Measurements from ENCODE around the gene SLC16A2.

The SLC16A2 gene

DNA sequence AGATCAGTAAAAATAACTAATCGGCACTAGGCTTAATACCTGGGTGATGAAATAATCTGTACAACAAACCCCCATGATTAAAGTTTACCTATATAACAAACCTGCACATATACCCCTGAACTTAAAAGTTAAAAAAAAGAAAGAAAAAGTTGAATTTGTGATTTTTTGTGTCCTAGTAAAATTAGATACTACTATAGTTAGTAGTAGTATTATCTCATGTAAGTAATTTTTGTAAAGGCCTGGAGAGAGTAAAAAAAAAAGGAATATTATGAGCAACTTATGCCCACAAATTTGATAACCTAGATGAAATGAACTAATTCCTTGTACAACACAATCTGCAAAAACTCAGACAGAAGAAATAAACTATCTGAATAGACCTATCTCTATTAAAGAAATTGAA lies 25.7 kb upstream of the SLC16A2 start:
- DNase-seq (ENCODE audit: low spot score): no peak
- TF ChIP-seq, protein P1, sequence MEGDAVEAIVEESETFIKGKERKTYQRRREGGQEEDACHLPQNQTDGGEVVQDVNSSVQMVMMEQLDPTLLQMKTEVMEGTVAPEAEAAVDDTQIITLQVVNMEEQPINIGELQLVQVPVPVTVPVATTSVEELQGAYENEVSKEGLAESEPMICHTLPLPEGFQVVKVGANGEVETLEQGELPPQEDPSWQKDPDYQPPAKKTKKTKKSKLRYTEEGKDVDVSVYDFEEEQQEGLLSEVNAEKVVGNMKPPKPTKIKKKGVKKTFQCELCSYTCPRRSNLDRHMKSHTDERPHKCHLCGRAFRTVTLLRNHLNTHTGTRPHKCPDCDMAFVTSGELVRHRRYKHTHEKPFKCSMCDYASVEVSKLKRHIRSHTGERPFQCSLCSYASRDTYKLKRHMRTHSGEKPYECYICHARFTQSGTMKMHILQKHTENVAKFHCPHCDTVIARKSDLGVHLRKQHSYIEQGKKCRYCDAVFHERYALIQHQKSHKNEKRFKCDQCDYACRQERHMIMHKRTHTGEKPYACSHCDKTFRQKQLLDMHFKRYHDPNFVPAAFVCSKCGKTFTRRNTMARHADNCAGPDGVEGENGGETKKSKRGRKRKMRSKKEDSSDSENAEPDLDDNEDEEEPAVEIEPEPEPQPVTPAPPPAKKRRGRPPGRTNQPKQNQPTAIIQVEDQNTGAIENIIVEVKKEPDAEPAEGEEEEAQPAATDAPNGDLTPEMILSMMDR (IDR thresholded peaks at IDR 0.05; ENCODE audit: borderline replicate concordance, control extremely low read depth, extremely low read depth, insufficient read depth, missing control alignments): no peak
- in situ Hi-C loops (cut with MboI; ENCODE audit: low sequenced_read_pairs, unreplicated experiment): loop anchor here (25.0 kb wide), 1 partner anchor 142 kb away; no protein-coding TSS in a partner anchor

DNA sequence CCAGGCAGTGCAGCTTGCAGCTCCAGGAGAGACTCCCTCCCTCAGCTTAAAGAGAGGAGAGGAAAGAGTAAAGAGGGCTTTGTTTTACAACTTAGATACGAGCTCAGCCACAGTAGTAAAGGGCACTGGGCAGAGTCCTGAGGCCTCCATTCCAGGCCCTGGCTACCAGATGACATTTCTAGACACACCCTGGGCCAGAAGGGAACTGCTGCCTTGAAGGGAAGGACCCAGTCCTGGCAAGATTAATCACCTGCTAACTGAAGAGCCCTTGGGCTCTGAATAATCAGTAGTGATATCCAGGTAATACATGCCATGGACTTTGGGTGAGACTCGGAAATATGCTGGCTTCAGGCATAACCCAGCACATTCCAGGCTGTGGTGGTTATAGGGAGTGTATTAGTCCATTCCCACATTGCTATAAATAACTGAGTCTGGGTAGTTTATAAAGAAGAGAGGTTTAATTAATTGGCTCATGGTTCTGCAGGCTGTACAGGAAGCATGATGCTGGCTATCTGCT lies 15.3 kb upstream of the SLC16A2 start:
- TF ChIP-seq, protein P1 (IDR thresholded peaks at IDR 0.05; ENCODE audit: borderline replicate concordance, control extremely low read depth, extremely low read depth, insufficient read depth, missing control alignments): no peak
- DNase-seq (ENCODE audit: low spot score): no peak
- in situ Hi-C loops (cut with MboI; ENCODE audit: low sequenced_read_pairs, unreplicated experiment): no loop called here

DNA sequence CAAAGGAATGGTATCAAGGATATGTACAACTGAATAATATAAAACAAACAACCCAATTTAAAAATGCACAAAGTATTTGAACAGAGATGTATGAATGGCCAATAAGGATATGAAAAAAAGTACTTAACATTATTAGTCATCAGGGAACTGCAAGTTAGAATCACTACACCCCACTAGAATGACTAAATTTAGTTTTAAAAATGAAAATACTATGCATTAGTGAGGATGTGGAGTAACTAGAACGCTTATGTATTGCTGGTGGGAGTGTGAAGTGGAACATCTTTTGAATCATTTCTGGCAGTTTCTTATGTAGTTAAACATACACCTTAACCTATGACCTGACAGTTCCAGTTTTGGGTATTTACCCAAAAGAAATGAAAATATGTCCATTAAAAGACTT lies 13.0 kb upstream of the SLC16A2 start:
- TF ChIP-seq, protein P1 (IDR thresholded peaks at IDR 0.05; ENCODE audit: borderline replicate concordance, control extremely low read depth, extremely low read depth, insufficient read depth, missing control alignments): no peak
- in situ Hi-C loops (cut with MboI; ENCODE audit: low sequenced_read_pairs, unreplicated experiment): no loop called here
- DNase-seq (ENCODE audit: low spot score): no peak

DNA sequence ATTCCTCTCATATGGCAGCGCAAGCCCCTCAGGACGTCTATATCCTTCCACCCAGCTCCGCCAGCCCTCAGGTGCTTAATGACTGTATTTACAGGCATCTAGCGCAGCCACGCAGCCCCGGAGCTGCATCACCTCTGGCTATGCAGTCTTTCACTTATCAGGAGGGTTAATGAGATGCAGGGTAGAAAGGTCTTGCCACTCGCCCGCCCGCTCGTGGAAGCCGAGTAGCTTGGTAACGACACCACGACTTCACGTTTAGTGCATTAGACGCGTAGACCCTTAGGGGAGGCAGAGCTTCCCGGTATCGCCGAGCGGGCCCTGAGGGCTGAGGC lies 1.5 kb upstream of the SLC16A2 start:
- no peak for DNase-seq (ENCODE audit: low spot score)
- TF ChIP-seq, protein P1 (IDR thresholded peaks at IDR 0.05; ENCODE audit: borderline replicate concordance, control extremely low read depth, extremely low read depth, insufficient read depth, missing control alignments): no peak
- in situ Hi-C loops (cut with MboI; ENCODE audit: low sequenced_read_pairs, unreplicated experiment): no loop called here

DNA sequence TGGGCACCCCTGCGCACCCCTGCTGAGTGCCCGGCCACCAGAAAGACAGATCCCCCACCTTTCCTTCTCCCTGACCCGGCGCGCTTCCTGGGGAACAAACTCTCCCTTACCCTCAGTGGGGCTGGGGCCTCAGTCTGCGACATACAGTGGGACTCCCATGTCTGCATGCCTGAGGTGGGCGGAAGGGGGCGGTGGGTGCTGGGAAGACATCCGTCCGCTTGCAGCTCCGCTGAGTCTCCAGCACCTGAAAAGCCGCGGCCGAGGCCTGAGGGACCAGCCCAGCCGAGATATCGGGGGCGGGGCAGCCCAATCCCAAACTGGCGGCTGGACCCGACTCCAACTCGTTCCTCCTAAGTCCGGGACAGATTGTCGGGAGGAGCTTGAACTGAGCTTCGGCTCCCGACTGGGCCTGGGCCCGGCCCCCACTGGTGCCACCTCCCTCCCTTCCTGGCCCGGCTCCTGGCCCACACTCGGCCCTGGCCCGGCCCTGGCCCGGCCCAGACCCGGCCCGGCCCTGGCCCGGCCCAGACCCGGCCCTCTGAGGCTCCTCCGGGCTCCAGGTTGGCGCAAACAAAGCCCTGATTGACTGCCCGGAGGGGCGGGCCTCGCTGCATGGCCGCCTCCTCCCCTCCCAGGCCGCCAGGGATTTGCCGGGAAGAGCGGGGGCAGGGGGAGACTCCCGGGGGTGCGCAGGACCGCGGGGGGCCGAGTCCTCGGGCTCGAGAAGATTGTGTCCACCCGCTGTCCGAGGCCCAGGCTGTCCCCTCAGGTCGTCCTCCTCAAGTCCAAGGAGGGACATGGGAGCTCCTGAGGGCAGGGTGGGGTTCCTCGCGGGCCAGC lies 877 bp upstream of the SLC16A2 start:
- in situ Hi-C loops (cut with MboI; ENCODE audit: low sequenced_read_pairs, unreplicated experiment): no loop called here
- TF ChIP-seq, protein P1 (IDR thresholded peaks at IDR 0.05; ENCODE audit: borderline replicate concordance, control extremely low read depth, extremely low read depth, insufficient read depth, missing control alignments): no peak
- no peak for DNase-seq (ENCODE audit: low spot score)

DNA sequence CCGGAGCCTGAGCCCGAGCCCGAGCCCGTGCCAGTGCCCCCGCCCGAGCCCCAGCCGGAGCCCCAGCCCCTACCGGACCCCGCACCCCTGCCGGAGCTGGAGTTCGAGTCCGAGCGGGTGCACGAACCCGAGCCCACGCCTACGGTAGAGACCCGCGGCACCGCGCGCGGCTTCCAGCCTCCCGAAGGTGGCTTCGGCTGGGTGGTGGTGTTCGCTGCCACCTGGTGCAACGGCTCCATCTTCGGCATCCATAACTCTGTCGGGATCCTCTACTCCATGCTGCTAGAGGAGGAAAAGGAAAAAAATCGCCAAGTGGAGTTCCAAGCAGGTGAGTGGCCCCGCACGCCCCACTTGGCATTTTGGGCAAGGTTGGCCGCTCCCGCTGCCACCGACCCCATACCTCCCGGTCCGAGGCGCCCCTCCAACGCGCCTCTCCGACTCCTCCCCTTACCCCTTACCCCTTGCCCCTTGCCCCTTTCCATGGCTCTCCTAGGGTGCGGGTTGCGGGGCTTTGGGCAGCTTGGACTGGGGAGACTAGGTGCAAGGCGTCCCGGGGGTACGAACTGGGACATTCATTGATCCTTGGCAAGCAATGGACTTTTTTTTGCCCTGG lies 553 bp downstream of the SLC16A2 start:
- TF ChIP-seq, protein P1 (IDR thresholded peaks at IDR 0.05; ENCODE audit: borderline replicate concordance, control extremely low read depth, extremely low read depth, insufficient read depth, missing control alignments): no peak
- peak; percentile 29 for DNase-seq (ENCODE audit: low spot score)
- in situ Hi-C loops (cut with MboI; ENCODE audit: low sequenced_read_pairs, unreplicated experiment): no loop called here
